Renal cortex interstitium (tissue), 11 donors: ENCODE data around the gene SLC15A4. TPM values are rescaled to one million over a fixed set of nuclear protein-coding genes. Genes with fewer than 3 reads are reported as not detected.

ENCODE experiments used
- DNase-seq, 11 donors: peaks; one replicate each; pipeline ENCODE4 v3.0.0-alpha.2; 2013; ENCODE audit warnings: low read depth in 9 of 11, low spot score in 4 of 11; ENCODE audit errors: extremely low read depth in 1 of 11
- polyA plus RNA-seq, 3 donors: library from polyadenylated mRNA; unstranded; fragments of 120-200 nt; gene quantifications; one replicate each; pipeline ENCODE4 v1.2.1, GENCODE V29; 2013; ENCODE audit not compliant: insufficient read length in 3 of 3

Gene SLC15A4
- polyA plus RNA-seq, 3 donors: 27.6 to 35.1 (median 30.5) TPM

- DNase-seq: no peak
These were observed 21.0 kb downstream of the SLC15A4 start for GRCh38 chr12:128802756-128803155.

DNA sequence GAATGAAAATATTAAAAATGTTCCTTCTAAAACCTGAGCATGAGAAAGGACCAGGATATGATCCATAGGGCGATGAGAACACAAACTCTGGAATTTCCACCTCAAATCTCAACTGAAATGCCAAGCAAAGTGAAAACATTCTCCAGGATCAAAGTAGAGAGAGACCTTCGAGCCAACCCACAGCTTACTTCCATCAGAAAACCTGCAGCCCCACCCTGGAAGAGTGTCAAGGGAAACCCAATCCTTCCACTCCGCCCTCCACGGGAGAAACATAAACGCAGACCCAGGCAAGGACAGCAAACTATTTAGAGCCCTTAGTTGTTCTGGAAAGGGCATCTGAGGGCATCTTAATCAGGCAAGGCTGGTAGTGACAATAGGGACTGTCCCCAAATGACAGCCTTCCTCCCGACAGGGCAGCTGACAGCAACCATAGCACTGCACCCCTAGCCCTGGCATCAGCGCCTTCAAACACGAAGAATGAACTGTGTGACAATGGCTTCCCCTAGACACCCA is 21.8 kb downstream of the SLC15A4 start:
- DNase-seq: no peak

GRCh38 chr12:128800606-128801005 is 23.2 kb downstream of the SLC15A4 start:
- DNase-seq: no peak

DNA sequence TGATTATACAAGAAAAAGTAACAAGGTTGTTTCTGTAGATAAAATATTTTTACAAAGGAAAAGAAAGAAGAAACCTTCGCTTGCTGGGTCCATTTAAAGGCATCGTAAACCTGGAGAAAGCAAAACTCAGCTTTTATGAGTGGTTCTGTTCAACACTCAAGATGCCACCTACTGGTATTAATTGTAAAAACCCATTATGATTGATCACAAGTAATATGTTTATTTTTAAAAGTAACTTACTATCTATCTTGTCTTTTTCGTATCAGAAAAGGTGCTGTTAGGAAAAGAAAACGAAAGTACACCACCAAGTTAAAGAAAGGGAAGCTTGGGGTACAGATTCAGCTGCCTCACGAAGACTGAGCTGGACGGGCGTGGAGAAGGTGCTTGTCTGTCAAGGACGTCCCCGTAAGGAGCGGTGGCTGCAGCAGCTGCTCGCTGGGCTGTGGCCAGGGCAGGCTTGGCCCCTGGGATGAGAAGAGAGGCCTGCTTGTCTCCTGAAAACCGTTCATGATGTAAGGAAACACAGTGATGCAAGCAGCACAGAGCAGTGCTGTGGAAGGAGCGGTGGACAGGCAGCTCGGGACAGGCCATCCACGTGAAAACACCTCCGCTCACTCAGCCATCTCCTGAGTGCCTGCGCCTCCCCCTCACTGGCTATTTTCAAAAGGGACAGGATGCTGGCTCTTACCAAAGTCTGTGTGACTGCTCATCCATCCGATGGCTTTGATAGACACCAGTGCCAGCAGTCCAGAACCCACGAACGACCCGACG is 25.0 kb downstream of the SLC15A4 start:
- no peak for DNase-seq

GRCh38 chr12:128797119-128798118 is 26.3 kb downstream of the SLC15A4 start:
- no peak for DNase-seq

- no peak for DNase-seq
These were observed 27.2 kb downstream of the SLC15A4 start for GRCh38 chr12:128796439-128797118.

DNA sequence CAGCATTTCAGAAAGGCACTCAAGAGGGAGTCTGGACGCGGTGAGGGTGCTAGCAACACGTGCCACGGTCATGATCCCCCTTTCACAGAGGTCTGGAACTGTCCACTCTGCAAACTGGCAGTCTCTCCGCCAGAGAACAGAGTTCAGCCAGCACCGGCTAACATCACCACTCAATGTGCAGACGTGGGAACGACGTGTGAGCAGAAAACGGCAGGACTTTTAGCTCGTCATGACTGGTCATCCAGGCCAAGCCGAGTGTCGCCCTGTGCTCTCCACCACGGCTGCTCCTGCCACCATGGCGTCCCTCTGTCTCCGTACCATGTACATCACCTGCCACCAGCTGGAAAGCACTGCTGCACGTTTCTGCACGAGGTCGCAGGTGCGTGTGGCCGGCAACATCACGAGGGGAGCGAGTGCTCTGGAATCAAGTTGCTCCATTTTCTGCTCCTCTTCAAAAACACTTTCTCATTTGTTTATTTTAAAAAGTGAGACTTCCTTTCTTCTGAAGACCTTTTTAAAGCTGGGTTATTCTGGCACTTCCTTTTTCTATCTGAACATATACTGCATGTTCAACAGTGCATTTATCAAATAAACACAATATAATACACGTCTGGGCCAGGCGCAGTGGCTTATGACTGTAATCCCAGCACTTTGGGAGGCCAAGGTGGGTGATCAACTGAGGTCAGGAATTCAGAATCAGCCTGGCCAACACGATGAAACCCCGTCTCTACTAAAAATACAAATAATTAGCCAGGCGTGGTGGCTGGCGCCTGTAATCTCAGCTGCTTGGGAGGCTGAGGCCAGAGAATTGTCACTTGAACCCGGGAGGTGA is 28.0 kb downstream of the SLC15A4 start:
- no peak for DNase-seq

DNA sequence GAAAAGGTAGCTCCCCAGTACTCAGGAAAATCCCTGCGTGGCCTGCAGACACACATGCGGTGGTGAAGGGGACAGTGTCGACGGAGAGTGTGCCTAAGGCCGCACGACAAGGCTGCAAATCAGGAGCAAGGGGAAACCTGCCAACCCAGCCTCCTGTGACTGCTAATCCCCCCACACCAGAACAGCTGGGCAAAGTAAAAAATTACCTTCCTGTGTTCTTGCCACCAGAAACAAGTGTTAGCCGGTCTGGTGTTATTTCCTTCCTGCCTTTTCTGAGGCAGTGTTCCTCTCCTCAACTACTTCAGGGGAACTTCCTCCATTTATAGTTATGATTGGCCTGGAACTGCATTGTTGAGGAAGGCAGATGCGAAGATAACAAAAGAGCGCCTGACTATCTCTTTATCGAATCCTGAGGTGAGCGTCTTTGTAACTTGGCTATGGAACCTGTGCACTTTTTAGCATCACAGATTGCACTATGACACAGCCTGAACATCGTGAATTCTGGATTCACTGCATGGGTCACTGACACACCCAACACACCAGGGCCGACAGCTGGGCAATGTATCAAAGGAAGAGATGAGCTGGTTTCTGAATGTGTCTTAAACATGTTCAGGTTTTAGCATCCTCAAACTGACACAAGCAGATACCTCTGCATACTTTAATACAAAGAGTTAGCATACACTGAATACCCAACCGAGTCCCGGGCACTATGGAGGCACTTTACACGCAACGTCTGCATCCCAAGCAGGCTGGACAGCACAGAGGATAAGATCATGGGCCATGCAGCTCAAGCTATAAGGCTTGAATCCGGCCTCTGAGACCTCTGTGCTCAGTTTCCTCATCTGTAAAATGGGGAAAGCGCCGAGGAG is 28.9 kb downstream of the SLC15A4 start:
- DNase-seq: no peak

- no peak for DNase-seq
These were observed 30.1 kb downstream of the SLC15A4 start for GRCh38 chr12:128793701-128794100.

GRCh38 chr12:128792881-128793280 is 30.9 kb downstream of the SLC15A4 start:
- DNase-seq: no peak

GRCh38 chr12:128792398-128792797 is 31.4 kb downstream of the SLC15A4 start:
- no peak for DNase-seq

GRCh38 chr12:128791395-128792322 is 32.1 kb downstream of the SLC15A4 start:
- no peak for DNase-seq

DNA sequence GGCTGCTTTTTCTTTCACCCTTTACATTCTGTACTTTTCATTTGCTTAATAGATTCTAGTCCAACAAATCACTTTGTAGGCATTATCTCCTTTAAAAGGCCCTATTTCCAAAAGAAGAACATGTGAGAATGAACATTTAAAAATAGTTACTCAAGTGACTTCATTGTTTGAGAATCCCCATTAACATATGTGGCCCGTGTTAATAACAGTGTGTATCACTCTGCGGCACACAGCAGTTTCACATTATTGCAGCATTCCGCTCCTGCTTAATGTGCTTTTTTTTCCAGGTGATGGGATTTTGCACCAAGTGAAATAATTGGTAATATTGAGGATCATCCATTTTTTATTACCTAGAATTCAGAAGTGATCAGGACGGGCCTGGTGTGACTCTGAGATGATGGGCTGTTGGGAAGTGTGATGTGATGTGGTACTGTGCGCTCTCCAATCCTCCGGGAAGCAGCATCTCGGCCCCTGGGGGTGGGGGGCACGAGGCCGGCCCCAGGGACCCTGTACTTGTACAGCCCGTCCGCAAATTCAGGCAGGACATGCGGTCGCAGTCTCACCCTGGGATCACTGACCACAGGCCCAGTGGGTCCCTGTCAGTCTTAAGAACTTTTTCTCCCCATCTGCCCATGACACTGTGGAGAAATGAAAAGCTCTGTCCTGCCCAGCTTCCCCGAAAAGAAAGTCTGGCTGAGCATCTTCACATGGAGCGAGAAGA is 32.9 kb downstream of the SLC15A4 start:
- DNase-seq: no peak

DNA sequence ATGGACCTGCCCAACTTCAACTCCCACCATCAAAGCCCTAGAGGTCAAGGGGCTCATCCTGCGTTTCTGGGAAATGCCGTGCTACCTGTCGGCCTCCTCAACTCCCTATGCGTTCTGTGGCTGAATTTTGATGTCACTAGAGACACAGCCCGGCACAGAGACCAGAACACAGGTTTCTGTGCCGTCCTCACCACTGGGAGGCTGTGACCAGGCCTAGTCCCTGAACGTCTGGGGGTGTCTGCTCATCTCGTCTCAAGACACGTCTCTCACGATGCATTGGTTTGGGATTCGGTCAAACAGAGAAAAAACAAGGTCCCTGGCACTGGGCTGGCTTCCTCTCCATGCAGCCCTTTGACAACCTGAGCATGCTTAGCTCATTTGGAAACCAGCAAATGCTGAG is 33.5 kb downstream of the SLC15A4 start:
- no peak for DNase-seq

DNA sequence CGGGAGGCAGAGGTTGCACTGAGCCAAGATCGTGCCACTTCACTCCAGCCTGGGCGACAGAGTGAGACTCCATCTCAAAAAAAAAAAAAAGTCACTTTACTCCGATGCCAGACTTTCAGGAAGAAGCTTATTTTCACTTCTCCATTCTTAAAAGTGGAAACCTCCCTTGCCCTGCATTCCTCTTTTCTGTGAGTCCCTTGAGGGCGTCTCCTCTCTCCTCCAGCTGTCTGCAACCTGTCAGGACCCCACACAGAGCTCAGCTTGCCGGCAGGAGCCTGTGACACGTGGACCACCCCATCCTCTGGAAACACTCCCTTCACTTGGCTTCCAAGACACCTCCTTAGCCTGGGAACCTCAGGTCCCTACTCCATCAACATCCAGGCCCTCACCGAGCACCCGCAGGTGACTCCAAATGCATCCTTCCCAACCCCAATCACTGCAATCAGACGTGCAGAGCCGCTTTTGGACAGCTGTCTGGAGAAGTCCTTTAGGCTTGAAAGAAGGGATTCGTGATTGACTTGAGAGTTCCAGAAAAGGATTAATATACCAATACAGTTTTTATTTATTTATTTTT is 34.3 kb downstream of the SLC15A4 start:
- DNase-seq: no peak

DNA sequence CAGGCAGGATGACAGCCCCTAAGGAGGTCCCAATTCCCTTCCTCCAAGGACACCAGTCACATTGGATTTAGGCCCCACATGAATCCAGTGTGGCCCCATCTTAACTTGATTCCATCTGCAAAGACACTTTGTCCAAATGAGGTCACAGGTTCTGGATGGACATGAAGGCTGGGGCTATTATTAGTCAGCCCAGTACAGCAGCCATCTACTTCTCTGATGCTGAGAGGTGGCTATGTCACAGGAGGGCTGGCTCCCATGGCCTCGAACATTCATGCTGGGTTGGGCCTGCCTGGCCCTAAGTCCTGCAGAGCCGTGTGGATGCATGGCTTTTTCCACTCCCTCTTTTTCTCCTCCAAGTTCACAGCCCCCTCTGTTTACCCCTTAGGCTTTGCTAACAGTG is 35.9 kb downstream of the SLC15A4 start:
- no peak for DNase-seq
